ENCODE data around the gene BMERB1.

GRCh38 chr16:15494236-15494635 is 59.8 kb downstream of the BMERB1 start:
- no peak for TF ChIP-seq CTCF (IDR thresholded peaks at IDR 0.05; ENCODE audit: poor library complexity)
- no peak for TF ChIP-seq EZH2phosphoT487 (IDR thresholded peaks at IDR 0.05; ENCODE audit: low read depth, severe bottlenecking, unreplicated experiment)
